HG02763 (cell line): ENCODE results near the gene FDXACB1.
"Not testable (repeated sequence)": the region's sequence is repeated elsewhere in the genome, so short reads cannot be mapped to it uniquely, and the experiment has no call there.

Experiments used
- ATAC-seq: cut with Tn5 transposase; IDR thresholded peaks from one replicate; pipeline ENCODE4 v1.9.1; 2021; ENCODE audit warnings: mild to moderate bottlenecking, moderate library complexity; ENCODE audit not compliant: unreplicated experiment

Gene FDXACB1

GRCh38 chr11:111910676-111911562 is 32.0 kb upstream of the FDXACB1 start:
- ATAC-seq = no peak

GRCh38 chr11:111909378-111909777 is 30.4 kb upstream of the FDXACB1 start:
- ATAC-seq = no peak

- no peak for ATAC-seq
Observed at GRCh38 chr11:111908639-111909305, 29.8 kb upstream of the FDXACB1 start.

- no peak for ATAC-seq
Observed at GRCh38 chr11:111906680-111907079, 27.7 kb upstream of the FDXACB1 start.

- ATAC-seq = no peak
Observed at GRCh38 chr11:111905411-111905810, 26.4 kb upstream of the FDXACB1 start.

GRCh38 chr11:111886844-111887243 is 7.9 kb upstream of the FDXACB1 start:
- no peak for ATAC-seq

- no peak for ATAC-seq
Observed at GRCh38 chr11:111886032-111886431, 7.1 kb upstream of the FDXACB1 start.

- ATAC-seq = not testable (repeated sequence)
Observed at GRCh38 chr11:111885053-111885452, 6.1 kb upstream of the FDXACB1 start.

GRCh38 chr11:111882202-111882601 is 3.2 kb upstream of the FDXACB1 start:
- ATAC-seq = no peak

GRCh38 chr11:111879637-111879960 is 634 bp upstream of the FDXACB1 start:
- no peak for ATAC-seq

- no peak for ATAC-seq
Observed at GRCh38 chr11:111878385-111878848, 548 bp downstream of the FDXACB1 start.

GRCh38 chr11:111871693-111872161 is 7.2 kb downstream of the FDXACB1 start:
- ATAC-seq = no peak

GRCh38 chr11:111870886-111871692 is 7.9 kb downstream of the FDXACB1 start, which contains the start of gene ALG9:
Gene ALG9 (minus strand): TSS chr11:111871581. CDS start chr11:111871482, 99 bp downstream.
- ATAC-seq = peak; percentile 91

- no peak for ATAC-seq
Observed at GRCh38 chr11:111870522-111870885, 8.5 kb downstream of the FDXACB1 start.

- ATAC-seq = no peak
Observed at GRCh38 chr11:111870113-111870512, 8.9 kb downstream of the FDXACB1 start.

- ATAC-seq = no peak
Observed at GRCh38 chr11:111860257-111860656, 18.7 kb downstream of the FDXACB1 start.

GRCh38 chr11:111855506-111855905 is 23.5 kb downstream of the FDXACB1 start:
- ATAC-seq = no peak

GRCh38 chr11:111852103-111852502 is 26.9 kb downstream of the FDXACB1 start:
- no peak for ATAC-seq

- no peak for ATAC-seq
Observed at GRCh38 chr11:111851636-111852035, 27.3 kb downstream of the FDXACB1 start.

- no peak for ATAC-seq
Observed at GRCh38 chr11:111851067-111851466, 27.9 kb downstream of the FDXACB1 start.

- ATAC-seq = no peak
Observed at GRCh38 chr11:111849631-111850030, 29.3 kb downstream of the FDXACB1 start.
